Keratinocyte (primary cell): ENCODE results near the gene ANO9. TPM values are rescaled to one million over a fixed set of nuclear protein-coding genes. Genes with fewer than 3 reads are reported as not detected.

Source experiments
- DNase-seq: peaks from one replicate; pipeline ENCODE4 v3.0.0-alpha.2; 2011; ENCODE audit warnings: low read depth, missing footprints, low spot score
- FAIRE-seq: peaks from 2 replicates; lab custom pipeline; 2011; peaks lifted over from hg19 to GRCh38; lab: Jason Lieb, UNC
- H2AFZ ChIP-seq: 2 replicates; pipeline ENCODE4 v1.6.0; 2012; ENCODE audit warnings: low read length, control low read depth, inconsistent platforms; ENCODE audit not compliant: control insufficient read depth
- H3K27ac ChIP-seq: 2 replicates; pipeline ENCODE4 v1.5.1; 2011; ENCODE audit warnings: low read length; ENCODE audit not compliant: control insufficient read depth, insufficient read depth
- H3K27me3 ChIP-seq: 3 replicates; pipeline ENCODE4 v1.6.0; 2011; ENCODE audit warnings: low read length; ENCODE audit not compliant: control insufficient read depth, insufficient read depth; ENCODE audit errors: extremely low read depth
- H3K36me3 ChIP-seq, 2 experiments: 2 replicates in 1 of 2; 3 replicates in 1 of 2; pipeline ENCODE4 v1.5.1; 2011; ENCODE audit warnings: low read length in 2 of 2, mild to moderate bottlenecking in 1 of 2; ENCODE audit not compliant: control insufficient read depth in 2 of 2, insufficient read depth in 2 of 2; ENCODE audit errors: extremely low read depth in 1 of 2
- H3K4me1 ChIP-seq: 3 replicates; pipeline ENCODE4 v1.5.1; 2011; ENCODE audit warnings: low read length; ENCODE audit not compliant: control insufficient read depth, insufficient read depth; ENCODE audit errors: extremely low read depth
- H3K4me2 ChIP-seq: 3 replicates; pipeline ENCODE4 v1.6.0; 2011; ENCODE audit warnings: low read depth, low read length; ENCODE audit not compliant: control insufficient read depth, insufficient read depth; ENCODE audit errors: extremely low read depth
- H3K4me3 ChIP-seq, 3 experiments: fragments of 200-600 bp in 1 of 3; sonication (generic) in 1 of 3; 2 replicates in 2 of 3; 3 replicates in 1 of 3; pipeline ENCODE4 v1.5.1; 2011 to 2016; ENCODE audit warnings: low read length in 3 of 3, mild to moderate bottlenecking in 3 of 3, control low read depth in 2 of 3, inconsistent platforms in 1 of 3, low read depth in 1 of 3, mixed read lengths in 1 of 3, mixed run types in 1 of 3, moderate library complexity in 1 of 3; ENCODE audit not compliant: control insufficient read depth in 2 of 3, insufficient read depth in 2 of 3; ENCODE audit errors: extremely low read depth in 1 of 3
- H3K79me2 ChIP-seq: 2 replicates; pipeline ENCODE4 v1.6.0; 2012; ENCODE audit warnings: low read length; ENCODE audit not compliant: control insufficient read depth, insufficient read depth
- H3K9ac ChIP-seq: 3 replicates; pipeline ENCODE4 v1.6.0; 2011; ENCODE audit warnings: low read length; ENCODE audit not compliant: control insufficient read depth, insufficient read depth; ENCODE audit errors: extremely low read depth
- H3K9me1 ChIP-seq: 3 replicates; pipeline ENCODE4 v1.6.0; 2011; ENCODE audit warnings: low read length; ENCODE audit not compliant: control insufficient read depth, insufficient read depth; ENCODE audit errors: extremely low read depth
- H3K9me3 ChIP-seq: 2 replicates; pipeline ENCODE4 v1.5.1; 2012; ENCODE audit warnings: low read depth, low read length; ENCODE audit not compliant: control insufficient read depth
- H4K20me1 ChIP-seq: 3 replicates; pipeline ENCODE4 v1.6.0; 2011; ENCODE audit warnings: low read length; ENCODE audit not compliant: control insufficient read depth, insufficient read depth; ENCODE audit errors: extremely low read depth
- CTCF ChIP-seq, 3 experiments: IDR thresholded peaks in 1 of 3; conservative IDR thresholded peaks in 1 of 3; optimal IDR thresholded peaks in 1 of 3; 2 replicates in 2 of 3; 3 replicates in 1 of 3; pipeline versions ENCODE3 to v1.5.1; 2011; ENCODE audit warnings: low read length in 3 of 3, mild to moderate bottlenecking in 3 of 3, moderate library complexity in 2 of 3, control low read depth in 1 of 3, inconsistent platforms in 1 of 3; ENCODE audit not compliant: insufficient read depth in 2 of 3; ENCODE audit errors: extremely low read depth in 1 of 3
- EZH2 ChIP-seq: IDR thresholded peaks from one replicate; pipeline ENCODE4 v1.6.1; 2012; ENCODE audit warnings: inconsistent platforms, mild to moderate bottlenecking, low read length, moderate library complexity
- dilution Hi-C: fragments of 300-500 bp; cut with MboI; formaldehyde crosslinking; loops from one replicate; pipeline ENCODE4 v1.7.0; 2020; ENCODE audit warnings: low sequenced_read_pairs; ENCODE audit not compliant: extremely low pct_ligation_motif_present
- polyA plus RNA-seq, 5 experiments: library from polyadenylated mRNA; depleted of rRNA in 3 of 5; stranded (reverse) in 3 of 5; stranded (forward) in 1 of 5; unstranded in 1 of 5; fragments of >200 nt; gene quantifications; 1 replicate in 1 of 5; 2 replicates in 3 of 5; 3 replicates in 1 of 5; pipeline versions ENCODE4 v1.2.1 to v1.2.3, GENCODE V29; 2011 to 2012; ENCODE audit warnings: missing spikeins in 2 of 5, low read depth in 1 of 5, low replicate concordance in 1 of 5

The ANO9 gene
- polyA plus RNA-seq, 1 donor (not counting 4 experiments of a cell fraction or from before 2014, with no cell fraction given): 16.1 TPM

DNA sequence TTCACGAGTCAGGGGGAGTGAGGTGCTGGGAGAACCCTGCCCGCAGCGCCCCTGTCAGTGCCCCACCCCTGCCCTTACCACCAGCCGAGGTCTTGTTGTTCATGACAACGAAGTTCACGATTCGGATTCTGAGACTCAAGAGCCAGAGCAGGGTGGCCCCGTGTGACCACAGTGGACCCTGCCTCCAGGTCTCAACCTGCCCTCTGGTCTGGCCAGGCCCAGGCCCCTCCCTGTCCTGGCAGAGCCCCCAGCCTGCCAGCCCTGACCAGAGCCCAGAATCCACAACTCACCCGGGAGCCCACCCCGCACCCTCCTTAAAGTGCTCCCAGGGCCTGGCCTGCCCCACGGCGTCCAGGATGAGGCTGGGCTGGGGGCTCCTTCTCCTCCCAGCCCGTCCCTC, 9.9 kb downstream of the ANO9 start:
- Histone ChIP-seq H3K4me3 (no peak overlapping the region), H3K4me1 (no peaks in the 10 kb centered on the region), H2AFZ (no peak overlapping the region), H3K9me1 (no peaks in the 10 kb centered on the region), H3K9ac (no peak overlapping the region), H3K4me2 (no peak overlapping the region), H3K27ac (no peak overlapping the region), H3K27me3 (no peaks in the 10 kb centered on the region), H4K20me1 (no peaks in the 10 kb centered on the region), H3K9me3 (no peaks in the 10 kb centered on the region), H3K36me3 (peaks cover 0 to 12% of the 10 kb centered on the region in 2 experiments), H3K79me2 (no peaks in the 10 kb centered on the region)
- FAIRE-seq (no peak), DNase-seq (no peak)
- dilution Hi-C loops: no loop called here
- TF ChIP-seq EZH2: no peak

GRCh38 chr11:429931-430456, 11.8 kb downstream of the ANO9 start:
- Histone ChIP-seq H3K36me3 (peaks cover 0 to 12% of the 10 kb centered on the region in 2 experiments), H3K9ac (no peak overlapping the region), H3K27ac (no peak overlapping the region), H3K9me3 (no peaks in the 10 kb centered on the region), H3K27me3 (no peaks in the 10 kb centered on the region), H3K9me1 (no peaks in the 10 kb centered on the region), H3K4me2 (no peak overlapping the region), H3K79me2 (no peaks in the 10 kb centered on the region), H2AFZ (no peak overlapping the region), H3K4me1 (no peaks in the 10 kb centered on the region), H3K4me3 (no peak overlapping the region), H4K20me1 (no peaks in the 10 kb centered on the region)
- no peak for FAIRE-seq
- TF ChIP-seq EZH2 (no peak), CTCF (optimal IDR thresholded peaks at IDR 0.05 in 1 of 3, IDR thresholded peaks at IDR 0.05 in 1 of 3, conservative IDR thresholded peaks at IDR 0.05 in 1 of 3; ENCODE audit: extremely low read depth in 1 of 3, insufficient read depth in 2 of 3, low read length in 3 of 3) (no peak)
- dilution Hi-C loops: no loop called here
- no peak for DNase-seq

DNA sequence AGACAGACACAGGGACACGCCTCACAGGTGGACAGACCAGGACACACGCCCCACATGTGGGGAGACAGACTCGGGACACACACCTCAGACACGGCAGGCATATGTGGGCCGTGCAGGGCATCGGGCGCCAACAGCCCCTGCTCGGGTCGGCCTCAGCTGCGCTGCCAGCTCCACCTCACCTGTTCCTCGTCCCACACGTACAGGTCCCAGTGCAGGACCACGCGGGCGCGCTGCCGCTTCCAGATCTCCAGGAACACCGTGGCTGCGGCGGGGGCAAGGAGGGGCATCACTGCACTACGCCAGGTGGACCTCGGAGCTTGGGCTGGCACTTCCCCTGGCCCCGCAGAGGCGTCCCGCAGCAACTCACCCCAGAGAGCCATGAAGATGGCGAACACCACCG, 12.4 kb downstream of the ANO9 start:
- FAIRE-seq (no peak), DNase-seq (no peak)
- dilution Hi-C loops: no loop called here
- no peak overlapping the region for H3K4me3 ChIP-seq
- H3K9me1 ChIP-seq: no peaks in the 10 kb centered on the region
- H3K36me3 ChIP-seq: peaks cover 0 to 12% of the 10 kb centered on the region in 2 experiments
- H3K4me1 ChIP-seq: no peaks in the 10 kb centered on the region
- no peak for TF ChIP-seq EZH2
- TF ChIP-seq CTCF (optimal IDR thresholded peaks at IDR 0.05 in 1 of 3, IDR thresholded peaks at IDR 0.05 in 1 of 3, conservative IDR thresholded peaks at IDR 0.05 in 1 of 3; ENCODE audit: extremely low read depth in 1 of 3, insufficient read depth in 2 of 3, low read length in 3 of 3): no peak
- no peaks in the 10 kb centered on the region for H3K9me3 ChIP-seq
- H3K9ac ChIP-seq: no peak overlapping the region
- no peaks in the 10 kb centered on the region for H3K27me3 ChIP-seq
- H2AFZ ChIP-seq: no peak overlapping the region
- H3K27ac ChIP-seq: no peak overlapping the region
- H3K4me2 ChIP-seq: no peak overlapping the region
- H3K79me2 ChIP-seq: no peaks in the 10 kb centered on the region
- H4K20me1 ChIP-seq: no peaks in the 10 kb centered on the region
